ENCODE measurements around the gene GDPD1. TPM values are rescaled to one million over a fixed set of nuclear protein-coding genes. Genes with fewer than 3 reads are reported as not detected.

The GDPD1 gene
- total RNA-seq, 1 donor from 2014 or later, result 0.92 TPM

GRCh38 chr17:59181481-59181880 lies 38.8 kb upstream of the GDPD1 start:
- DNase-seq (ENCODE audit: low read depth), result no peak
- TF ChIP-seq, protein P1, sequence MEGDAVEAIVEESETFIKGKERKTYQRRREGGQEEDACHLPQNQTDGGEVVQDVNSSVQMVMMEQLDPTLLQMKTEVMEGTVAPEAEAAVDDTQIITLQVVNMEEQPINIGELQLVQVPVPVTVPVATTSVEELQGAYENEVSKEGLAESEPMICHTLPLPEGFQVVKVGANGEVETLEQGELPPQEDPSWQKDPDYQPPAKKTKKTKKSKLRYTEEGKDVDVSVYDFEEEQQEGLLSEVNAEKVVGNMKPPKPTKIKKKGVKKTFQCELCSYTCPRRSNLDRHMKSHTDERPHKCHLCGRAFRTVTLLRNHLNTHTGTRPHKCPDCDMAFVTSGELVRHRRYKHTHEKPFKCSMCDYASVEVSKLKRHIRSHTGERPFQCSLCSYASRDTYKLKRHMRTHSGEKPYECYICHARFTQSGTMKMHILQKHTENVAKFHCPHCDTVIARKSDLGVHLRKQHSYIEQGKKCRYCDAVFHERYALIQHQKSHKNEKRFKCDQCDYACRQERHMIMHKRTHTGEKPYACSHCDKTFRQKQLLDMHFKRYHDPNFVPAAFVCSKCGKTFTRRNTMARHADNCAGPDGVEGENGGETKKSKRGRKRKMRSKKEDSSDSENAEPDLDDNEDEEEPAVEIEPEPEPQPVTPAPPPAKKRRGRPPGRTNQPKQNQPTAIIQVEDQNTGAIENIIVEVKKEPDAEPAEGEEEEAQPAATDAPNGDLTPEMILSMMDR (conservative IDR thresholded peaks at IDR 0.05; ENCODE audit: low read depth, low read length), result no peak
- no peak overlapping the region for H3K4me3 ChIP-seq (ENCODE audit: low read depth, low read length)

- no peak overlapping the region for H3K4me3 ChIP-seq (ENCODE audit: low read depth, low read length)
- TF ChIP-seq, protein P1 (conservative IDR thresholded peaks at IDR 0.05; ENCODE audit: low read depth, low read length), result no peak
- DNase-seq (ENCODE audit: low read depth), result no peak
Measured at GRCh38 chr17:59185997-59186396, 34.3 kb upstream of the GDPD1 start.

- DNase-seq (ENCODE audit: low read depth), result no peak
- TF ChIP-seq, protein P1 (conservative IDR thresholded peaks at IDR 0.05; ENCODE audit: low read depth, low read length), result no peak
- no peak overlapping the region for H3K4me3 ChIP-seq (ENCODE audit: low read depth, low read length)
Measured at GRCh38 chr17:59186850-59187249, 33.5 kb upstream of the GDPD1 start.

DNA sequence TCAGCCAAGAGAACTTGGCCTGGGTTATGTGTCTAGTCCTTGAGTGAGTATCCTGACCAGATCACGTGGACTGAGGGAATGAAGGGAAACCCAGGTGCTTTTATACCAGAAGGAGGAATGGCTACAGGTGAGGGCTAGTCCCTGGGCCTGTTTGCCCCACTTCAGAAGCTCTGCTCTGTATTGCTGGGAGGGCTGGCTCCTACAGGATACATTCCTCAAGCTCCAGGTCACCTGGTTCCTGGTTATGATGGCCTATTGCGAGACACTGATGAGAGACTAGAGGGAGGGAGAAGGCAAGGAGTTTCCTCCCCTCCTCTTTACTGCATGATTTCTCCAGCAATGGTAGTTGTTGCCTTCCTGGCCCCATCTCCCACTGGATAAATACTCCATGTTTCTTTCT lies 29.5 kb upstream of the GDPD1 start:
- TF ChIP-seq, protein P1 (conservative IDR thresholded peaks at IDR 0.05; ENCODE audit: low read depth, low read length), result no peak
- no peak for DNase-seq (ENCODE audit: low read depth)
- H3K4me3 ChIP-seq (ENCODE audit: low read depth, low read length), result no peak overlapping the region

DNA sequence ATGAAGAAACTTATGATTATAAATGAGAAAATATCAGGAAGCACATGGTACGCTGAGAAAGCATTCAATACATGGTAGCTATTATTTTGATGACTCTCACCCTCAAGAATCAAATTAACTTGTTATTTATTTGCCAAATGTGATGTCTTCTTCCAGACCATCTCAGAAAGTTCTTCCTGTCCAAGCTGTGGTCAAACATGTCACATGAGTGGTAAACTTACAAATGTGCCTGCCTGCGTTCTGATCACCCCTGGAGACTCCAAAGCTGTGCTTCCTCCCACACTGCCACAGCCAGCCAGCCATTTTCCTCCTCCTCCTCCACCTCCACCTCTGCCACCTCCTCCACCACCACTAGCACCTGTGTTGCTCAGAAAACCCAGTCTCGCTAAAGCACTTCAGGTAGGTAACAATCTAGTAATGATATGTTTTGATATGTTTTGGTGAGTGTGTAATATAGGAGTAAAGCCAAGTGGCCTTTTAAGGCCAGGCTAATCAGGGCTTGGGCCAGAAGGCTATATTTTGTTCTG lies 26.9 kb upstream of the GDPD1 start:
- DNase-seq (ENCODE audit: low read depth), result no peak
- H3K4me3 ChIP-seq (ENCODE audit: low read depth, low read length), result no peak overlapping the region
- TF ChIP-seq, protein P1 (conservative IDR thresholded peaks at IDR 0.05; ENCODE audit: low read depth, low read length), result no peak

GRCh38 chr17:59199398-59199797 lies 20.9 kb upstream of the GDPD1 start:
- no peak overlapping the region for H3K4me3 ChIP-seq (ENCODE audit: low read depth, low read length)
- DNase-seq (ENCODE audit: low read depth), result no peak
- TF ChIP-seq, protein P1 (conservative IDR thresholded peaks at IDR 0.05; ENCODE audit: low read depth, low read length), result no peak

DNA sequence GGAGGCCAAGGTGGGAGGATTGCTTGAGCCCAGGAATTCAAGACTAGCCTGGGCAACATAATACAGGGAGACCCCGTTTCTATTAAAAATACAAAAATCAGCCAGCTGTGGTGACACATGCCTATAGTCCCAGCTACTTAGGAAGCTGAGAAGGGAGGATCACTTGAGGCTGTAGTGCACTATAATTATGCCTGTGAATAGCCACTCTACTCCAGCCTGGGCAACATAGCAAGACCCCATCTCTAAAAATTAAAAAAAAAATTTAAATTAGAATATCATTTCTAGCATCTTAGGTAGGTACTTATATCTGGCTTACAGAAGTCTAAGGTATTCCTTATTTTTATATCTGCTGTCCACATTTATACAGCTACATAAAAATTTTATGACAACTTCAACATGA lies 18.0 kb upstream of the GDPD1 start:
- no peak for DNase-seq (ENCODE audit: low read depth)
- no peak overlapping the region for H3K4me3 ChIP-seq (ENCODE audit: low read depth, low read length)
- TF ChIP-seq, protein P1 (conservative IDR thresholded peaks at IDR 0.05; ENCODE audit: low read depth, low read length), result no peak

Measured in epithelial cell of proximal tubule (primary cell).